ENCODE data around the gene ABCA1.

GRCh38 chr9:104747245-104747564 is 180.8 kb downstream of the ABCA1 start:
- no peak for TF ChIP-seq CTCF (conservative IDR thresholded peaks at IDR 0.05; ENCODE audit: low read length)
- no peak for TF ChIP-seq EZH2phosphoT487 (IDR thresholded peaks at IDR 0.05; ENCODE audit: borderline replicate concordance, low read depth, low read length)
